Fibroblast of pulmonary artery (primary cell): ENCODE measurements around the gene EMC7.
A peak's percentile ranks its signal among the peaks of the same experiment; 100 is the strongest.

Experiments used
- DNase-seq: peaks from one replicate; pipeline ENCODE4 v3.0.0-alpha.2; 2010; ENCODE audit warnings: low read depth
- H3K4me3 ChIP-seq: replicated peaks from 2 replicates; pipeline ENCODE4 v1.5.1; 2011; ENCODE audit warnings: low read depth, mild to moderate bottlenecking, control low read depth, low read length, moderate library complexity
- CTCF ChIP-seq: IDR thresholded peaks from 2 replicates; pipeline ENCODE4 v1.5.1; 2011; ENCODE audit warnings: mild to moderate bottlenecking, control low read depth, low read length, inconsistent platforms; ENCODE audit errors: missing control alignments

The EMC7 gene

DNA sequence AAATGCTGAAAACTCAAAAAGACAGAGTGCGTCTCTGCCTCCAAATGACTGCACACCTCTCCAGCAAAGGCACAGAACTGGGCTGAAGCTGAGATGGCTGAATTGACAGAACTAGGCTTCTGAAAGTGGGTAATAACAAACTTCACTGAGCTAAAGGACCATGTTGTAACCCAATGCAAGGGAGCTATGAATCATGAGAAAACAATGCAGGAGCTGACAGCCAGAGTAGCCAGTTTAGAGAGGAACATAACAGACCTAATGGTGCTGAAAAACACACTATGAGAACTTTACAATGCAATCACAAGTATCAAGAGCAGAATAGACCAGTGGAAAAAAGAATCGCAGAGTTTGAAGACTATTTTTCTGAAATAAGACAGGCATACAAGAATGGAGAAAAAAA lies 52.5 kb downstream of the EMC7 start:
- no peak for TF ChIP-seq CTCF
- peak; percentile 92 for DNase-seq
- H3K4me3 ChIP-seq, result no peak overlapping the region

DNA sequence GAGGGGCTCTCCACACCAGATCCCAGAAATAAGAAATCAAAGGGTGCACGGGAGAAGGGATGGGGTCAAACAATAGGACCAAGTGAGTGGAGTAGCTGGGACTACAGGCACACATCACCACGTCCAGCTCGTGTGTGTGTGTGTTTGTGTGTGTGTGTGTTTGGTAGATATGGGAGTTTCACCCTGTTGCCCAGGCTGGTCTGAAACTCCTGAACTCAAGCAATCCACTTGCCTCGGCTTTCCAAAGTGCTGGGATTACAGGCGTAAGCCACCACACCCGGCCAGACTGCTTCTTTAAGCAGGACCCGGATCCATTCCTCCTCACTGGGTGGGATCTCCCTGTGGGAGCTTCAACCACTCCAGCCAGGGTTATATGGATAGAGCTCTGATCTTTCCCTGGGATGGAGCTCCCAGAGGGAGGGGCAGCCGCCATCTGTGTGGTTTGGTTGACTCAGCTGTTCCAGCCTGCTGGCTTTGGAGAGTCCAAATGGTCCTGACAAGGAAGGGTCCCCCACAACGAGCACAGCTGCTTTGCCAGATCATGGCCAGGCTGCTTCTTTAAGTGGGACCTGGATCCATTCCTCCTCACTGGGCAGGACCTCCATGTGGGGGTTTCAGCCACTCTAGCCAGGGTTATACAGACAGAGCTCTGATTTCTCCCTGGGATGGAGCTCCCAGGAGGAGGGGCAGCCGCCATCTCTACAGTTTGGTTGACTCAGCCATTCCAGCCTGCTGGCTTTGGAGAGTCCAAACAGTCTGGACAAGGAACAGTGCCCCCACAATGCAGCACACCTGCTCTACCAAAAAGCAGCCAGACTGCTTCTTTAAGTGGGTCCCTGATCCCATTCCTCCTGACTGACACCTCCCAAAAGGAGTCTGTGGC lies 53.5 kb downstream of the EMC7 start:
- TF ChIP-seq CTCF, result no peak
- no peak overlapping the region for H3K4me3 ChIP-seq
- DNase-seq, result peak; percentile 37

DNA sequence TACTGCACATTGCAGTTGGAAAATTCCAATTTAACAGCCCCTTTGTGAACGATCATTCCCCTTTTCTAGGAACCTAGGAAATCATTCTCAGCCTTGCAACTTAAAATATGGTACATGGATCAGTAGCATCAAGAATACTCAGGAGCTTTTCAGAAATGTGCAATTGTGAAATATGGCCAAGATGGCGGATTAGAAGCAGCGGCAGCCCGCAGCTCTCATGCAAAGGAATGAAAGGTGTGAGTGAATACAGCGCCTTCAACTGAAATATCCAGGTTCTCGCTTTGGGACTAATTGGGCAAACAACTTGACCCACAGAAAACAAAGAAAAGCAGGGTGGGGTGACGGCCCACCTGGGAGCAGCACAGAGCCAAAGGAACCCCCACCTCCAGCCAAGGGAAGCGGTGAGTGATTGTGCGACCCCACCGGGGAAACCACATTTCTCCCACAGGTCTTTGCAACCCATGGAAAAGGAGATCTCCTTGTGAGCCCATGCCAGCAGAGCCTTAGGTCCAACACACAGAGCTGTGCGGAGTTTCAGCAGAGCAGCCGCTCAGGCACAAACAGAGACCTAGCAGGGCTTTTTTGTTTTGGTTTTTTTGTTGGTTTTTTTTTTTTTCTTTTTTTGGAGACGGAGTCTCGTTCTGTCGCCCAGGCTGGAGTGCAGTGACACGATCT lies 55.1 kb downstream of the EMC7 start:
- no peak for TF ChIP-seq CTCF
- no peak overlapping the region for H3K4me3 ChIP-seq
- no peak for DNase-seq

DNA sequence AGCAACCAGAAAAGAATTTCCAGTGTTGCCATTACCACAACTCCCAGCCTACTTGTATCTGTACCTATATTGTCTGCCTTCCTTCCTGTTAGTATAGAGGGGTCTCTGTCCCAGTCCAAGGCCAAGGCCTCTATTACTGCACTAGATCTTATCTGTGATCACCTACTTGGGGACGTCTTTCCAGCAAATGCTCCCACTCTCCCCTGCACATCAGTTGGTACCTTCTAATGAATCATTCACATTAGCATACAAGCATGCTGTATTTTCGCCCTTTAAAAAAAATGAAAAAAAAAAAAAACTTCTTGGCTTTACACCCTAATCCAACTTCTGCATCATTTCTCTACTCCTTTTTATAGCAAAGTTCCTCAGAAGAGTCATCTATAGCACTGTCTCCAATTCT lies 57.8 kb downstream of the EMC7 start:
- DNase-seq, result no peak
- no peak overlapping the region for H3K4me3 ChIP-seq
- no peak for TF ChIP-seq CTCF

DNA sequence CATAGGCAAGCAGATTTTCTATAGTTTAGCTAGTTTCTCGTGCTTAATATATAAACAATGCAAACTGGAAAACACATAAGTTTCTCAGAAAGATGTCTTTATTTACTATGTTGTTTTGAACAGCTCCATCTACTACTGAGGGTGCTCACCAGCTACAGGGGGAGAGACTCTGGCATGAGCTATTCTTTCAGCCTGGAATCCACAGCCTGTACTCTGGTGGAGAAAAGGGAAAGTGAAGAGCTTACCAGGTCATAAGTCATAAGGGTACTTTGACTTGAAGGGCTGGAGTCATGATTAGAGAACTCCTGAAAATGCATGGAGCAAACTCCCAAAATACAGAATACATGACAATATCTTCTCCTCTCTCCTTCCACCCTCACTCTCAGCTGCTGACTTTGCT lies 58.3 kb downstream of the EMC7 start:
- H3K4me3 ChIP-seq, result no peak overlapping the region
- TF ChIP-seq CTCF, result no peak
- DNase-seq, result no peak

DNA sequence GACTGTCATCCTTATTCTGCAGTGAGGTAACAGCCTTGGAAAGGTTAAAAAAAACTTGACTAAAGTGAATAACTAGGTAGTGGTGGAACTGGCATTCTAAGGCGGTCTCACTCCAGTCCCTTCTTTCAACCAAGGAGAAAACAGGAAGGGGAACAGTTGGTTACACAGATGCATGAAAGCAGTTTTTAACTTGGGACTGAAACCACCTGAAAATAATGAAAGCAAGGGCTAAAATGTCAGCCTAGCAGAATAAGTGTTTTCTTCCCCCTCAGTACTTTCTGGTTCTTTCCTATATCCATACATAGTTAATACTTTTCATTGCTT lies 61.9 kb downstream of the EMC7 start:
- no peak for TF ChIP-seq CTCF
- no peak for DNase-seq
- H3K4me3 ChIP-seq, result peak overlapping the region; percentile 91
